GM18517 (cell line): ENCODE data around the gene ANO3.

Experiments
- ATAC-seq: cut with Tn5 transposase; IDR thresholded peaks from one replicate; pipeline ENCODE4 v1.9.1; 2021; ENCODE audit warnings: mild to moderate bottlenecking, moderate library complexity; ENCODE audit not compliant: unreplicated experiment

ANO3 gene

DNA sequence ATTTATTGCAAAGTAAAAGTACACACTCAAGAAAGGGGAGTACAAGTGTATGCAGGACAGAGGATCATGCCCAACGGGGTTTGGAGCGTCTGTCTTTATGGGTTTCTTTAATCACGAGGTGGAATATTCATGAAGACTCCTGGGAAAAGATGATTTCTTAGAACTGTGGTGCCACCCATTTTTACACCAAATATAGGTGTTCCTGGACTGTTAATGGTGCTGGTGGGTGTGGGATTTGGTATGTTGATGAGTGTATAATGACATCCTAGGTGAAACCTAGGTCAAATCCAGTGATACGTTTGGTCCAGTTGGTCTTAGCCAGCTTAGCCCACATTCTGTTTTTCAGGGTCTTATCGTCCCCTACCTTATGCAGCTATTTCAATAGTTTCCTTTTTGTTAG lies 21.1 kb downstream of the ANO3 start:
- ATAC-seq = no peak

DNA sequence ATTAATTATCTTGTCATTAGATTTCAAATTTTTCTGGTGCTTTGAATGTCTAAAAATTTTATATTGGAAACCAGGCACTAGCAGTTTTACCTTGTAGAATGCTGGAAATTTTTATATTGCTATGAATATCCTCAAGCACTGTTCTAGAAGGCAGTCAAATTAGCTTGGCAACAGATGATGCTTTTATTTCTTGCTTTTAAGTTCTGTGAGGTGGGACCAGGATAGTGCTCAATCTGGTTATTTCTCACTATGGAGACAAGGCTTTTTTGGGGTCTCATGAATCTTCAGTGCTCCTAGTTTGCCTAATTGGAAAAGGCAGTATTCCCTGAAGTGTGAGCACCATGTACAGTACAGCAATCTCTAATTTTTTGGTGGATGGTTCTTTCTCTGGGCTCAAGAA lies 27.1 kb downstream of the ANO3 start:
- ATAC-seq = no peak

DNA sequence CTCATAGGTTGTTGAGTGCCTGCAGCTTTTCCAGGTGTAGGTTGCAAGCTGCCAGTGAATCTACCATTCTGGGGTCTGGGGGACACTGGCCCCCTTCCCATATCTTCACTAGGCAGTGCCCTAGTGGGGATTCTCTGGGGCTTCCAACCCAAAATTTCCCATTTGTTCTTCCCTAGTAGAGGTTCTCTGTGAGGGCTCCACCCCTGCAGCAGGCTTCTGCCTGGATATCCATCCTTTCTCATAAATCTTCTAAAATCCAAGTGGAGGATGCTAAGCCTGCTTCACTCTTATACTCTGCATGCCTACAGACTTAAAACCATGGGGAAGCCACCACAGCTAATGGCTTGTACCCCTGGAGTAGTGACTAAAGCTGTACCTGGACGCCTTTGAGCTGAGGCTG lies 33.4 kb downstream of the ANO3 start:
- ATAC-seq = no peak

DNA sequence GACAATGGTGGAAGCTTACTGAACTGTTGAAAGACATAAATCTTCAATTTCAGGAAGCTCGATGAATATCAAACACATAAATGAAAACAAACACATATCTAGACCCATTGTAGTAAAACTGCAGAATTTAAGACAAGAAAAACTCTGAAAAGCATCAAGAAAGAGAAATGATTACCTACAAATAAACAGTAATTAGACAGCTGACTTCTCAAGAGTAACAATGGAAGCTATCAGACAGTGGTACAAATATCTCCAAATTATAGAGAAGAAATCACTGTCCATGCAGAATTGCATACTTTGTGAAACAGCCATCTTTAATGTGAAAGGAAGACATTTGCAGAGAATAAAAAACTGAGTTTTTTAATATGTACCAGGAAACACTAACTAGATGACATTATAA lies 45.7 kb downstream of the ANO3 start:
- no peak for ATAC-seq

DNA sequence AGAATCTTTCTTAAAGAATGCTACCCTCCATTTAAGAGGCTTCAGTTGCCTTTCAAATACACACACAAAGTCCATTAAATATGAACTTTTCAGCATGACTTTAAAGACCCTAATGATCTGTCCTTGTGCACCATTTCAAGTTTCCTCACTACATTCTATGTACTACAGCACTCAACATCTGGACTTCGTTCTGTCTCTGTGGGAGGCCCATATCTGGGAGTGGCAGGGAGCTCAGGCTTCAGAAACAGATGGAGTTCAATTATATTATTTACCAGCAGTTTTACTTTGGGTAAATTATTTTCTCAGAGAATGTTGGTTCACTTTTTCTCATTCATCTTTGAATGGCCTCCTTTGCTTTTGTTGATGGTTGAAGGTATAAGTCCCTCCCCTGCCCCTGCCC lies 67.4 kb downstream of the ANO3 start:
- no peak for ATAC-seq

DNA sequence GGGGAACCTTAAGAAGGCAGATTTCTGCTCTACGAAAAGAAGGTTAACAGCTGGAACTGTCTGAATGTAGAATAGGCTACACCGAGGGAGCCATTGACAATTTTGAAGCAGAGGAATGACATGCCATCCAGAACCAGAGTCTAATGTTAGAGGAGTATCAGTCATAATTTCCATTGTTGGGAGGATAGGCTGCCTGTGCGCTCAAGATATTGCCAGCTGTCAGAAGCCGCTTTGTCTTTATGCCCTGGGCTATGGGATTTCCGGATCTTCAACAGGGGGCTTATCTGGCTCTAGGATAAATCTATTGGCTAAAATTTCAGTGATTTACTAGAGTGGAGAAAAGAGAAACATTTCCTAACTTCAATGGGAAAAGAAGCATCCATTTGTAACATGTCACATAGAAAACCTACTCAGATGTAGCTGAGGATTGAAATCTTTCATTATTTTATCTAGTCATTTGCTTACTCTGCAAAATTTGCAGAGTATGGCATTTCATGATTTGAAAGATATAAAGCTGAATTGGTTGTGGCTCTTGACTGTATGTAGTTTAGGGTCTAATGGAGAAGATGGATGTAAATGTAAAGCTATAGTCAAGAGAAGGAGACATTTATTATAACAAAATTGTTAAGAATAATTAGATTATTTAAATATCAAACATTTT lies 78.9 kb downstream of the ANO3 start:
- ATAC-seq = no peak

DNA sequence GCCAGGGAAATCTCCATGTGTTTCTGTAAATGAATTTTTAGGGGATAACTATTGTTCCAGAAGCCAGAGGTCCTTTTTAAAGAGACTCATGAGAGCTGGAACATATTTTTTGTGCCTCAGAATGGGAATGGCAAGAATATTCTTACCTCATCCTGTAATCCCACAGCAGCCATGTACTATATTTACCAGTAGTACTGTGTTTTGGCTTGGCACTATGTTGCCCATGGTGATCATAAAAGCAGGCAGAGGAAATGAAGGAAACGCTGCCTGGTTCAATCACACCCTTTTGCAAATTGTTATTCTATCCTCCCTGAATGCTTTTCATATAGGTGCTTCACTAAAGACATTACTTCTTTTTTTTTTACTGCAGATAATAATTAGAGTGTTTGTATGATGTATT lies 81.0 kb downstream of the ANO3 start:
- no peak for ATAC-seq

DNA sequence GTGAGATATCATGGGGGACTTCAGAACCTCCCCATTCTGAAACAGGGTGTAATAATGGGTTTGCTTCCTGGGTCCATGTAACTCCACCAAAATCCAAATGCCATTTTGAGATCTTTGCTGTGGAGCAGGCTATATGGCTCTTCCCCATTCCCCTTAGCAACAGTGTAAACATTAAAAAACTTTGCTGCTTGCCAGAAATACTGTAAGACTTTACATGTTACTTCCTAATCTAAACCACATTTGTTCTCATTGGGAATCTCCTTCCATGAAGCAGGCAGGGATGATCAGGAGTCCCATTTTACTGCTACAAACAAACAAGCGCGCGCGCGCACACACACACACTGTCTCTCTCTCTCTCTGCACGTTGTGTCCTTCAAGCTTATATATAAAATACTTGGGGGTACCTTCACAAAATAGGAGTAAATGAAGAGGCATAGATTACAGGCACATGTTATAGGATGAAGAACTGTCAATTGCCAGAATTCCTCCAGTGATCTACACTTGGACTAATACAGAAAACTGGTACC lies 86.5 kb downstream of the ANO3 start:
- ATAC-seq = no peak

DNA sequence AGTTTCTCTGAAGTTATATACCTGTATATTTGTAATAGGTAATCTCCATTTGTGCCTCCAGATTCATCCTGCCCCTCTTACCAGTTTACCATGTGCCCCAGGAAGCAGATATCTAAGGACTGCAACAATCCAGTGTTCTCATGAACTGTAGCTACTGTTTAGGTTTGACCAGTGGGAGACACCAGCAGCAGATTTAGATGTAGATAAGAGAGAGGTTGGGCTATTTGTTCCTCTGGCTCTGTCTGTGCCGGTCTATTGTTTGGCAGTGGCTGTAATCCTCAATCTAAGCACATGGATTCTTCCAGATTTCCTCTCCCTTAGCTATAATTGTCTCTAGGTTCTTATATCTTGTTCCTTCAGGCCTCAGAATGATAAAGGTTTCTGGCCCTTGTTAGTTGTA lies 88.4 kb downstream of the ANO3 start:
- no peak for ATAC-seq

DNA sequence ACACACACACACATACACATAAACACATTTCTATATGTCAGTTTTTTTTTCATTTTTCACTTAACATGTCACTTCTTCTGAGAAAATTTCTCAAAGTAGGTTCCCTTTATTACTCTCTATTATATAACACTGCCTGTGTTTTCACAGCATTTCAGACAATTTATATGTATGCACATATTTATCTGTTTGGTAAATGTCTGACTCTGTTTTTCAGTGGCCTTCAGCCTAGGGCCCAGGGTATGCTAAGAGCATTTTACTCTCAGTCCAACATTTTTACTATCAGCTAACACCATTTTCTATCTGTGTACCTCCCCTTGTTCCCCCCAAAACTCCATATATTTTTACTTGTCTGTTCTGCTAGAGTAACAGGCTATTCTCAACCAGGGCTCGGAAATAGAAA lies 92.3 kb downstream of the ANO3 start:
- ATAC-seq = no peak

DNA sequence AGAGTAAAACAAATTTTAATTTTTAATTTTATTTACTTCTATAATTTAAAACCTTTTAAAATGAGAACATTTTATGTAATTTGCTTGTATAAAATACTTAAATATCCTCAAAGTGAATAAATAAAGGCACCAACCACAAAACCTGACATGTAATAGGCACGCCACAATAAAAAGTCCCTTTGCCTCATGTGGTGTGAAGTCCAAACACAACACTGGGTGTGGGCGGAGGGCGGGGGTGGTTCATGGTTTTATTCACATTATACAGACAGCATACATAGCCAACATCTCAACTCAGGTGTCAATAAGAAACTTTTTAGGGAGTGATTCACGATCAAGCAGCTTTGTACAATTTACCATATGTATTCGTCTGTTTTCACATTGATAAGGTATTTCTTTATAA lies 107.9 kb downstream of the ANO3 start:
- ATAC-seq = no peak

DNA sequence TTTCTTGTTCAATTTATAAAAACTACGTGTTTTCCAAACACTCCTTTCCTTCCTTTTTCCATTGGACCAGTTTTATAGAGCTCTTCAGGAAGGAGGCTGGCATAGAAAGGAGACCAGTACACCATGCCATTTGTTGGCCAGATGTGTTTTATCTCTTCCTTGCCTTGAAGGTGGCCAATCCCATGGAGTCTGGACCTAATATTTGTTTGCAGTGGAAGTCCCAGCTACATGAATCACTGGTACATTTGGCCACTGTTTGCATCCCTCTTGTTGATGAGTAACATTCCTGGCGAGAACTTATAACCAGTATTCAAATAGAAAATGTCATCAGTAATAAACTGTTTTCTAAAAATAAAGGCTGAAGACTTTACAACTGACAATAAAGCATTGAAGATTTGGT lies 110.2 kb downstream of the ANO3 start:
- ATAC-seq = no peak

DNA sequence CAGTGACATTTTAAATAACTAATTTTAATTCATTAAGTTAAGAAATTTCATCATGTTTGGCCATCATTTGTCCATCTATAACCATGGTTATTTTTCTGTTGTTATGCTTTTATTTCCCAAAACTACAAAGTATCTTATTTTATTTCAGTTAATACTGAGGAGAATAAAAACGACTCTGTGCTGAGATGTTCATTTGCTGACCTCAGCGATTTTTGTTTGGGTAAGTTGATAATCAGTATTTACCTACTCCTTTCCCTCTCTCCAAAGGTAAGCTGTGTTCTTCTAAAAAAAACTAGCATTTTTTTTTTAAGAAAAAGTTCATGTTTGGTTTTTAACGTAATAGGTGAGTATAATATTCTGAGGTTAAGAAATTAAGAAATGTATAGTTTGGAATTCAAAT lies 111.7 kb downstream of the ANO3 start:
- no peak for ATAC-seq

DNA sequence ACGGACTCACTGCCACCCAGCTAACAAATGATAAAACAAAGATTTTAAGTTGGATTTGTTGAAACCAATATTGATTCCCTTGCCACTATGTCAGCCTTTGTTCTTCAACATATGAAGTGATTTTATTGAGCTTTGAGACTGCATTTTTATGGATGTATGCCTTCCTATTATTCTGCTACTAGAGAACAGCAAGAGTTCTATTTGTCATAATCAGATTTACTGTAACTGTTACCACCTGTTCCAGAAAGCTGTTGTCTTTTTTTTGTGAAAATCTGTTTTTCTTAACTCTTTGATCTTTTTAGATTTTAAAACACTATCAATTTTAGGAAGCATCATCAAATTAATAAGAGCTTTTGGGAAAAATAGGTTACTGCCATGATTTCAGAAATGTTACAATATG lies 125.7 kb downstream of the ANO3 start:
- no peak for ATAC-seq

DNA sequence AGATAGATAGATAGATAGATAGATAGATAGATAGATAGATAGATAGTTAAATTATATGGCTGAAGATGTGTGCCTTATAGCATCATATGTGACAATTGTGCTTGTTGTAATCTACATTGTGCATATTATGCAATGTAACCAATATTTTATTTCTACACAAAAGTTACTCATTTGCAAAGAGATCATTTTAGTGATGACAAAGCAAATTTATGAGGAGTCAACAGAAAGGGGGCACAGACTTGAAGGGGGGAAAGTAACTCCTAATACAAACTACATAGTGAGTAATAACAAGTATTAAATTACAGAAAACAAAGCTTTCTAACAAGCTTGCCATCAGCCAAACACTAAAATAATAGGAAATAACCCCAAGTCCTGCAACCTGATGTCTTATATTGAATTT lies 133.3 kb downstream of the ANO3 start:
- no peak for ATAC-seq

DNA sequence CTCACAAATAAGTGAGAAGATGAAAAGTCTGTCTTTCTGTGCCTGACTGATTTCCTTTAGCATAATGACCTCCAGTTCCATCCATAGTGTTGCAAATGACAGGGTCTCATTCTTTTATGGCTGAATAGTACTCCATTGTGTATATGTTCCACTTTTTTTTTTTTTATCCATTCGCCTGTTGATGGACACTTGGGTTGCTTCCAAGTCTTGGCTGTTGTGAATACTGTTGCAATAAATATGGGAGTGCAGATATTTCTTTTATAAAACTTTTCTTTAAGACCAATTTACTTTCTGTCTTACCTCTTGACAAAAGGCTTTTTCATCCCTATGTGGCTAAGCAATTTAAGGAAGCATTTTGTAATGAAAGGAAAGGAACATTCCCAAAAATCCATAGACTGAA lies 135.6 kb downstream of the ANO3 start:
- ATAC-seq = no peak

DNA sequence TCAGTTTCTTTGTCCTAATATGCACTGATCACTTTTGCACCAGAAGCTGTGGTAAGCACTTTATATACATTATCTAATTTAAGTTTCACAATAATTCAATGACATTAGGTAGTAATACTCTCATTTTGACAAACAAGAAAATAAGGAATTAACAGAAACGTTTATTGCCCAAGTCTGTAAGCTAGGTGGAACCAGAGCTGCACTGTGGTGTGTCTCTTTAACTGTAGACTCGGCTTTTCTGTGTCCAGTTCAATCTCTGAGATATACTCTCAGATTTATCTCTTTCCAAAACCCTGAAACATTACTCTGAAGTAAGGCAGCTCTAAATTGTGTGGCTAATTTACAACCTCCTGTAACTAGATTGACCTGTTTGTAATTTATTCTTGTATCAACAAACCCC lies 139.1 kb downstream of the ANO3 start:
- no peak for ATAC-seq

DNA sequence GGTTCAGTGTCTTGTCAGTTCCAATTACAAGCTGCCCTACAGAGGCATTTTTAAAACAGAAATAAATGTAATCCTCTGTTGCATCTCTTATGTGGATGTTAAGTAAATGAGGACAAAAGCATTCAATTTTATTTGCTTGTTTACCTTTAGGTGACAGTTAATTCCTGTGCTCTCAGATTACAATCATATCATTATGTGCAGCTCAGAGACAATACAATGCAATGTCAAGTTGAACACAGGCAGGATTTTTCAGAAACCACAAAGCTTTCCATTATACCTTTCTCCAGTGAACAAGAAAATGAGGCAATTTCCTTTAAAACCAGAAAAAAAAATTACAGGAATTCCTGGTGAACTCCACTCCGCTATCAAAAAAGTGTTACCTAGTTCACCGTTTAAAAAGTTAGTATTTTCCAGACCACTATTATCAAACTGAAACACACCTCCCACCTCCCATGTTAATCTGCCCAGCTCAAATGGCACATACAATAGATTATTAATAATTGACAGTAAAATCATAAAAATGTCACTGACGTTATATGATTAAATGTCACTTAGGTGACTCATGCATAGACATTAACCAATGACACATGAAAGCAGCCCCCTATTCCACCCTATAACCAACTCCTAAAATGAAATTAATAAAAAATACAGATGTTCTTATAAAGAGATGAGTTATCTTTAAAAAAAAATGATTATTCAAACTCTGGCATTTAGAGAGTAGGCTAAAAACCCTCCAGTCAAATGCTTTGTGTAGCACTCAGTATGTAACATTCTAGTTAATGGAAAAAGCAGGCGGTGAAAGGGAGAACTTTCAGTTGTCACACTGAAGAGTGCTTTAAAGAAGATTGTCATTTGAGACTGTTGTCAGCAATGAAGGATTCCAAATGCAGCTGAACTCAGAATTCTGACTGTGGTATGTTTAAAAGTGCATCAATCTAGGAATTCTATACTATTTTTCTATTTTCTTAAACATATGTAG lies 141.6 kb downstream of the ANO3 start:
- ATAC-seq = no peak

DNA sequence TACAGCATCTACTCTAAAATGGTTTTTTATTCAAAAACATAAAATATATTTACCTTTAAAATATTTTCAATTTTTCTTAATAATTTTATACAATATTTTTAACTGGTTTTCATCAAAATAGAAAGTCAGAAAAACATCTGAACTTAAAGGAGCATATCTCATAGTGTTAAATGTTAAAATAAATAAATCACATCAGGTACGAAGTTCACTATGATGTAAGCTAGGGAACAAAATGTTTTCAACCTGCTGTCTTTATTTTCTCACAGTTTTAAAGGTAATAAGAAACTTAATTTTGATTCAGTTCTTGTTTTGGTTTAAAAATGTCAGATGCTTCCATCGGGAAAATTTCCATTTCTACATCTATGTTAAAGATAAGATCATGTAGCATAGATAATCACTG lies 142.5 kb downstream of the ANO3 start:
- no peak for ATAC-seq

DNA sequence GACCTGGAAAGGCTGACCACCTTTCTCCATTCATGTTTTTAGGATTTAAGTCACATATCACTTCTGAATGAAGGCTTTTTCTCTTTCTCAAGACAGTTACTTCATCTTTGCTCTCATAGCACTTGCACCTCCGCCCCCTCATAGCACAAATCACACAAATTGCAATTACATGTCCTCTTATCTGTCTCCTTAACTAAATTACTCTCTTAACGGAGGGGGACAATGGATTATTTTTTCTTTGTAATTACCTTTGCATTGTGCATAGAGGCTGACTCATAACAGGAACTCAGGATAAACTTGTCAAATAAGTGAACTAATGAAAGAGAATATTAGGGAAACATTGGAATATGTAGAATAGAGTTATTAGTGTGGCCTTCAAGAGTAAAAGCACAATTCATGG lies 145.5 kb downstream of the ANO3 start:
- no peak for ATAC-seq

DNA sequence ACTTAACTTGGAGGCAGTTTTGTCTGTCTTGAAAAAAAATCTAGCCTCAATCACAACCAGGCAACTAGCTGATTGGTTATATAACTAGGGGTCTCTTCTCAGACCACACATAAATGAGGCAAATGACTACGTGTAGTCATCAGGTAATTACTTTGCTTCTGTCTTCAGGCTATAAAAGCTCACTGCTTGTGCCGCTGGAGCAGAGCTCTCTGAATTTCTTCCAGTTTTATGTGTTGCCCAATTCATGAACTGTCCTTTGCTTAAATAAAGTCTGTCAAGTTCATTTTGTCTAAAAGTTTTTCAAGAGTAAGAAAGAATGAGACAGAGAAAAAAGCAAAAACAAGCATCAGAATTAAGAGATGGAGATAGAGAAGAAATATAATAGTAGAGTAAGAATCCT lies 146.8 kb downstream of the ANO3 start:
- ATAC-seq = no peak

DNA sequence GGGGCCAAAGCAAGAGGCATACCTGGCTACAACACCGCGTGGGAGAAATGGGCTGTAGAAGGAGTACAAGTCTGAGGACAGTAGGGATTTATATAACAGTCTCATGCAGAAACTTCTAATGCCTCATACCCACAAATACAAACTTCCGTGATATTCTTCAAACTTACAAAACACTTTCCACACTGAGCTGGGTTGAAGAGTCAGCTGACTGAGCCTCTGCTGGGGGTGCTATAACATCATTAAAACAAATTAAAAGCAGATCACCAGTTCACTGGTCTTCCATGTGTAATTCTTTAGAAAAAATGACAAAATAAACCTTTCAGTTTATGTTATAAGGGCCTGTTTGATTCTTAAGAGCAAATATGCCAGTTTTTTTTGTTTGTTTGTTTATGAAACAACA lies 148.1 kb downstream of the ANO3 start:
- no peak for ATAC-seq
